ENCODE data around the gene NME2. TPM values are rescaled to one million over a fixed set of nuclear protein-coding genes. Genes with fewer than 3 reads are reported as not detected.

The NME2 gene
- 120 TPM for total RNA-seq

DNA sequence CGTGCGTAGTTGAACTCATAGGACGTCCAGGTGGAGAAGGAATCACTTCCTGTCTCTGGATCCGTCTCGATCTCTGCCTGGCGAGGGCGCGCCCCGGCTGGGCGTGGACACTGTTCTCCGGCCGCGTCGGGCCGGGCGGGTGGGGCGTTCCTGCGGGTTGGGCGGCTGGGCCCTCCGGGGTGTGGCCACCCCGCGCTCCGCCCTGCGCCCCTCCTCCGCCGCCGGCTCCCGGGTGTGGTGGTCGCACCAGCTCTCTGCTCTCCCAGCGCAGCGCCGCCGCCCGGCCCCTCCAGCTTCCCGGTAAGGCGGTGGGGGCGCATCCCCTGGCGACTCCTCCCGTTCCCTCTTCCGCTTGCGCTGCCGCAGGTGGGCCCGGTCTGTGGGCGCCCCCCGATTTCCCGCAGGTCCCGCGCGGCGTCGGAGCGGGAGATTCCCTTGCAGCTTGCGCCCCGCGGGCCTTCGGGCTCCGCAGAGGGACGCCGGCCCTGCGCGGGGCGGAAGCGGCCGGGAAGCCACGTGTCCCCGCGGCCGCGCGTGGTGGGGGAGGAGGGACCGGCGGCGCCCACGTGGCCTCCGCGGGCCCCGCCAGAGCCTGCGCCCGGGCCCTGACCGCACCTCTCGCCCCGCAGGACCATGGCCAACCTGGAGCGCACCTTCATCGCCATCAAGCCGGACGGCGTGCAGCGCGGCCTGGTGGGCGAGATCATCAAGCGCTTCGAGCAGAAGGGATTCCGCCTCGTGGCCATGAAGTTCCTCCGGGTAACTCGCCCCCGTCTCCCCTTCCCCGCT, at the start of gene NME2:
Gene NME2 (plus strand): TSS at position 214 of the 789 bp plus-strand sequence. CDS start 420 bp downstream, at position 634.

DNA sequence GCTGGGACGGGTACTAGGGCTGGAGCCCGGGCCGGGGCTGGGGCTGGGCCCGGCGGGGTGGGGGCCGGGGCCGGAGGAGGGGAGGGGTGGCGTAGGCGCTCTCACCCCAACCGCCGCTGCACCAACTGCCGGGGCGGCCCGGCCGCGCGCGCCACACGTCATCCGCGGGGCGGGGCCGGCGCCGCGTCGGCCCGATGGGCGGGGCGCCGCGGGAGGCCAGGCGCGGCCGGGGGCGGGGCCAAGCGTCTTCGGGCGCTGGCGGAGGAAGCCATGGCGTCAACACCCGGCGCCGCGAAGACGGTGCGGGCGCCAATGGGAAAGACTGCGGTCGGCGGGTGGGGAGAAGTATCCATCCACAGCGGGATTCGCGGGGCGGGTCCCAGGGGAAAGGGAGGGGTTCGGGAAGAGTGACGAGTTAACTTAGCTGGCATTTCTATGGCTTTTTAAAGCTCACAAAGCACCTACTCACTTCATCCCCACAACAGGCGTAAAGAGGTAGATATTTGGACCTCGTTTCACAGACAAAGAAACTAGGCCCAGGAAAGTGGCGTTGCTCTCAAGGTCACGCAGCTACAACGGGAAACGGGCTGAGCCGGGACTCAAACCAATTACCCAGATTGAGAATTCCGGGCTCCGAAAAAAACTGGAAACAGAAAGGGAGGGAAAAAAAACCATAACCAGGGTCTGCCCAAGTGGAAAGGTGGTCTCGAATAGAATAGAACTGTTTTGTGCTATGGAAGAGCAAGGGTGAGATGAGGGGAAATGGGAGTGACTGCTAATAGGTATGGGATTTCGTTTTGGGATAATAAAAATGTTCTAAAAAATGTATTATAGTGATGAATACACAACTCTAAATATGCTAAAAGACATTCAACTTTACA, 45.2 kb upstream of the NME2 start, which contains the start of gene SPAG9:
Gene SPAG9 (minus strand): TSS at position 130 of the 881 bp plus-strand sequence. CDS start 212 bp downstream, outside the sequence.

DNA sequence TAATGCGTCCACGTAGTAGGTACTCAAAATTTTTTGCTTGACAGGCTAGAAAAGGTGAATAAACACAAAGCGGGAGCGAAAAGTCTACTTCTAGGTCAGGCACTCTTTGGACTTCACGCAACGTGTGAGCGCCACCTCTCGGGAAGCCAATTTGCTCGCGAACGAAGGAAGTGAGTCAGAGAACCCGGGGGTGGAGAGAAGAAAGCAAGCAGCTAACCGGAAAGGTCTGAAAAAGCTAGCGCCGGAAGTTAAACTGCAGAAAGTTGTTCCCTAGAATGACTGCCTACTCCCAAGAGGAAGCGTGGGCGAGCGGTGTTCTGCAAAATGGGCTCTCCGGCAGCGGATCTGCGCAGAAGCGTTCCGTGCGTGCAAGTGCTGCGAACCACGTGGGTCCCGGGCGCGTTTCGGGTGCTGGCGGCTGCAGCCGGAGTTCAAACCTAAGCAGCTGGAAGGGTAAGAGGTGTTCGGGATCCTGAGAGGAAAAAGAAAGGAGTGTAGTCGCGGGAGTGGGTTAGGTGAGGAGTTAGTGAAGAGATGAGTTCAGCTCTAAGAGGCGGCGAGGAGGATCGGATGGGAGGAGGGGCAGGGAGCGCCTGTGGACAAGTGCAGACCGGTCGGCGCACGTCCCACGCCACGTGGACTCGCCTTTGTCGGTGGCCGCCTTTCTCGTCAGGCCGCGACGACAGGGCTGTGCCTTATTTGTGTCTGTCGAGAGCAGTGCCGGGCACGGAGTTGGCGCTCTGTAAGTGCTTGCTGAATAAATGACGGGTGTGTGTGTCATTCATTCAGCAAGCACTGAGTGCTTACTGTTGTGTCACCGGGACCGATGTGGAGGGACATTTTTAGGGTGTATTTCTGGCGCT, 12.8 kb upstream of the NME2 start, which contains the start of gene NME1:
Gene NME1 (plus strand): TSS at position 350 of the 863 bp plus-strand sequence. CDS start 2,096 bp downstream, outside the sequence.

Other genes starting within 250 kb of the NME2 start
- 219 TPM for gene SPAG9, start 45.5 kb upstream of the NME2 start, total RNA-seq
- 40.1 TPM for gene NME1, start 12.9 kb upstream of the NME2 start, total RNA-seq
- gene MBTD1, start 93.6 kb downstream of the NME2 start, total RNA-seq: 78.7 TPM
- gene UTP18, start 94.1 kb downstream of the NME2 start, total RNA-seq: 48.5 TPM